GM23248 (cell line): Measurements from ENCODE around the gene PACS1. TPM values are rescaled to one million over a fixed set of nuclear protein-coding genes. Genes with fewer than 3 reads are reported as not detected.
A peak's percentile ranks its signal among the peaks of the same experiment; 100 is the strongest.

Experiments
- DNase-seq: peaks from one replicate; pipeline ENCODE4 v3.0.0-alpha.2; 2015
- H2AFZ ChIP-seq: fragments of 200-600 bp; sonication (generic); 2 replicates; pipeline ENCODE4 v1.6.1; 2016; ENCODE audit warnings: antibody characterized with exemption
- H3F3A ChIP-seq: fragments of 200-600 bp; sonication (generic); 2 replicates; pipeline ENCODE4 v1.6.1; 2016; ENCODE audit warnings: mild to moderate bottlenecking, antibody characterized with exemption, mixed run types; ENCODE audit not compliant: insufficient read depth
- H3K27ac ChIP-seq: fragments of 200-600 bp; sonication (generic); 2 replicates; pipeline ENCODE4 v1.5.1; 2016; ENCODE audit warnings: mild to moderate bottlenecking
- H3K27me3 ChIP-seq: fragments of 200-600 bp; sonication (generic); replicated peaks from 2 replicates; pipeline ENCODE4 v1.6.1; 2016; ENCODE audit warnings: mild to moderate bottlenecking; ENCODE audit not compliant: insufficient read depth
- H3K36me3 ChIP-seq: fragments of 200-600 bp; sonication (generic); 2 replicates; pipeline ENCODE4 v1.6.1; 2016; ENCODE audit warnings: low read depth, mild to moderate bottlenecking
- H3K4me1 ChIP-seq: fragments of 200-600 bp; sonication (generic); 2 replicates; pipeline ENCODE4 v1.6.1; 2016; ENCODE audit warnings: mild to moderate bottlenecking; ENCODE audit not compliant: insufficient read depth
- H3K4me2 ChIP-seq: fragments of 200-600 bp; sonication (generic); one replicate; pipeline ENCODE4 v1.6.1; 2016; ENCODE audit warnings: mild to moderate bottlenecking; ENCODE audit not compliant: unreplicated experiment
- H3K4me3 ChIP-seq: fragments of 200-600 bp; sonication (generic); 2 replicates; pipeline ENCODE4 v1.5.1; 2016; ENCODE audit warnings: mild to moderate bottlenecking
- H3K79me2 ChIP-seq: fragments of 200-600 bp; sonication (generic); 2 replicates; pipeline ENCODE4 v1.6.1; 2016; ENCODE audit warnings: mild to moderate bottlenecking; ENCODE audit not compliant: insufficient read depth
- H3K9ac ChIP-seq: fragments of 200-600 bp; sonication (generic); 2 replicates; pipeline ENCODE4 v1.6.1; 2016; ENCODE audit warnings: mild to moderate bottlenecking
- H3K9me2 ChIP-seq: fragments of 200-600 bp; sonication (generic); 2 replicates; pipeline ENCODE4 v1.6.1; 2016; ENCODE audit warnings: mixed run types, mild to moderate bottlenecking, moderate library complexity; ENCODE audit not compliant: insufficient read depth
- H3K9me3 ChIP-seq: fragments of 200-600 bp; sonication (generic); one replicate; pipeline ENCODE4 v1.6.1; 2017; ENCODE audit warnings: low read depth
- H4K20me1 ChIP-seq: fragments of 200-600 bp; sonication (generic); 2 replicates; pipeline ENCODE4 v1.6.0; 2016; ENCODE audit not compliant: insufficient read depth
- EZH2 ChIP-seq: fragments of 200-600 bp; sonication (generic); IDR thresholded peaks from 2 replicates; pipeline ENCODE4 v1.6.1; 2018; ENCODE audit warnings: antibody characterized with exemption, mild to moderate bottlenecking; ENCODE audit not compliant: insufficient read depth, poor library complexity, severe bottlenecking
- EZH2phosphoT487 ChIP-seq: fragments of 200-600 bp; sonication (generic); IDR thresholded peaks from 2 replicates; pipeline ENCODE4 v1.6.1; 2018; ENCODE audit warnings: antibody characterized with exemption, moderate library complexity, mild to moderate bottlenecking, low read depth; ENCODE audit not compliant: insufficient read depth
- WGBS, 2 experiments: methylation state at CpG; one replicate each; pipeline ENCODE4 v1.1.6; 2015 to 2017; ENCODE audit warnings: low lambda C conversion rate in 2 of 2, low coverage in 1 of 2; ENCODE audit errors: missing lambda C conversion rate in 2 of 2; 5-methylcytosine and 5-hydroxymethylcytosine counted together
- in situ Hi-C: fragments of 300-500 bp; cut with MboI; formaldehyde crosslinking; loops from 2 replicates; pipeline ENCODE4 v1.15.0; 2020
- polyA plus RNA-seq: library from polyadenylated mRNA; unstranded; fragments of >200 nt; fragmentation: Nextera tagmentation; extraction: Ambion mirVana; gene quantifications from 2 replicates; pipeline ENCODE4 v1.2.1, GENCODE V29; 2016
- total RNA-seq: library from RNA; depleted of rRNA; stranded (reverse); fragments of >200 nt; shearing (Covaris generic); gene quantifications from 2 replicates; pipeline ENCODE4 v1.2.3, GENCODE V29; 2014

PACS1 gene
- total and polyA plus RNA-seq, 2 experiments from 2014 or later, result 33.2 to 48.9 TPM

GRCh38 chr11:66266378-66267038 is 196.4 kb downstream of the PACS1 start:
- Histone ChIP-seq H3K27ac (peak overlapping the region; percentile 91; the same call in 1 of the 2 replicates), H3K27me3 (no peaks in the 10 kb centered on the region), H2AFZ (no peak overlapping the region), H3K4me3 (peak overlapping the region; percentile 96), H3K4me2 (peak overlapping the region; percentile 96), H4K20me1 (0 out of 2 replicates have a peak, but pooled peaks cover 7% of the 10 kb centered on the region), H3K4me1 (0 out of 2 replicates have a peak, but pooled peaks cover 7% of the 10 kb centered on the region), H3K36me3 (no peaks in the 10 kb centered on the region), H3K9ac (peak overlapping the region; percentile 89), H3K9me3 (no peaks in the 10 kb centered on the region), H3K79me2 (peaks cover 28% of the 10 kb centered on the region), H3F3A (no peaks in the 10 kb centered on the region), H3K9me2 (no peaks in the 10 kb centered on the region)
- DNase-seq, result no peak
- TF ChIP-seq EZH2 (no peak), EZH2phosphoT487 (no peak)
- in situ Hi-C loops, result no loop called here
- 77 to 83% methylated on average over 17 to 18 of the region's 20 CpGs for WGBS, 2 experiments

- TF ChIP-seq EZH2 (no peak), EZH2phosphoT487 (no peak)
- 0 out of 2 replicates have a peak, but pooled peaks cover 7% of the 10 kb centered on the region for H4K20me1 ChIP-seq
- H3K36me3 ChIP-seq, result no peaks in the 10 kb centered on the region; the same call in 1 of the 2 replicates
- H3K4me3 ChIP-seq, result peak overlapping the region; percentile 96
- in situ Hi-C loops, result no loop called here
- H3K4me2 ChIP-seq, result peak overlapping the region; percentile 96
- H3K27me3 ChIP-seq, result no peaks in the 10 kb centered on the region
- H3K9me2 ChIP-seq, result no peaks in the 10 kb centered on the region
- H3K9ac ChIP-seq, result peak overlapping the region; percentile 89
- peak overlapping the region; percentile 74; the same call in 1 of the 2 replicates for H2AFZ ChIP-seq
- H3F3A ChIP-seq, result no peaks in the 10 kb centered on the region
- 6 to 10% methylated on average over 10 to 13 of the region's 13 CpGs for WGBS, 2 experiments
- no peaks in the 10 kb centered on the region for H3K9me3 ChIP-seq
- H3K27ac ChIP-seq, result peak overlapping the region; percentile 91; the same call in 1 of the 2 replicates
- no peak for DNase-seq
- 0 out of 2 replicates have a peak, but pooled peaks cover 7% of the 10 kb centered on the region for H3K4me1 ChIP-seq
- H3K79me2 ChIP-seq, result peaks cover 33% of the 10 kb centered on the region
These were observed 196.9 kb downstream of the PACS1 start for GRCh38 chr11:66267039-66267378.

- Histone ChIP-seq H3K9ac (peak overlapping the region; percentile 89), H3F3A (no peaks in the 10 kb centered on the region), H2AFZ (peak overlapping the region; percentile 74), H3K79me2 (peaks cover 39% of the 10 kb centered on the region), H3K4me1 (0 out of 2 replicates have a peak, but pooled peaks cover 7% of the 10 kb centered on the region), H3K9me3 (no peaks in the 10 kb centered on the region), H3K9me2 (no peaks in the 10 kb centered on the region), H4K20me1 (0 out of 2 replicates have a peak, but pooled peaks cover 7% of the 10 kb centered on the region), H3K4me3 (peak overlapping the region; percentile 96), H3K27ac (peak overlapping the region; percentile 91), H3K4me2 (peak overlapping the region; percentile 96), H3K27me3 (no peaks in the 10 kb centered on the region), H3K36me3 (no peaks in the 10 kb centered on the region; the same call in 1 of the 2 replicates)
- 1% methylated on average over 39 to 61 of the region's 61 CpGs for WGBS, 2 experiments
- TF ChIP-seq EZH2phosphoT487, result no peak
- TF ChIP-seq EZH2, result no peak
- peak; percentile 90 for DNase-seq
- in situ Hi-C loops, result no loop called here
These were observed 197.5 kb downstream of the PACS1 start for GRCh38 chr11:66267379-66268243.

- peak within 1 kb of the TSS; percentile 89 for H3K9ac ChIP-seq
- TF ChIP-seq EZH2, result no peak
- TF ChIP-seq EZH2phosphoT487, result no peak
- H3K36me3 ChIP-seq, result peaks cover 1% of the 10 kb centered on the region; the same call in 1 of the 2 replicates
- no peaks in the 10 kb centered on the region for H3K9me2 ChIP-seq
- H3K9me3 ChIP-seq, result no peaks in the 10 kb centered on the region
- no peaks in the 10 kb centered on the region for H3F3A ChIP-seq
- peak within 1 kb of the TSS; percentile 96 for H3K4me3 ChIP-seq
- DNase-seq, result peak; percentile 100
- peak within 1 kb of the TSS; percentile 96 for H3K4me2 ChIP-seq
- H3K4me1 ChIP-seq, result 0 out of 2 replicates have a peak, but pooled peaks cover 7% of the 10 kb centered on the region
- peak within 1 kb of the TSS; percentile 91 for H3K27ac ChIP-seq
- in situ Hi-C loops, result no loop called here
- 0 out of 2 replicates have a peak, but pooled peaks cover 7% of the 10 kb centered on the region for H4K20me1 ChIP-seq
- H3K79me2 ChIP-seq, result peaks cover 44% of the 10 kb centered on the region
- H2AFZ ChIP-seq, result peak within 1 kb of the TSS; percentile 74
- H3K27me3 ChIP-seq, result no peaks in the 10 kb centered on the region
- 1% methylated on average over 58 to 63 of the region's 64 CpGs for WGBS, 2 experiments
These were observed 198.3 kb downstream of the PACS1 start, which contains the start of gene RAB1B for GRCh38 chr11:66268244-66268951. Gene RAB1B, plus strand, starts transcription at chr11:66268639. Its CDS starts 41 bp downstream, at chr11:66268680.
